K562 (cell line): ENCODE results near the gene CMTR1. TPM values are rescaled to one million over a fixed set of nuclear protein-coding genes. Genes with fewer than 3 reads are reported as not detected.

Source experiments
- BRF1 ChIP-seq: IDR thresholded peaks from 3 replicates; pipeline ENCODE4 v1.6.1; 2011; ENCODE audit warnings: borderline replicate concordance, mild to moderate bottlenecking; ENCODE audit not compliant: insufficient read length; ENCODE audit errors: extremely low read depth
- CHAMP1 ChIP-seq: fragments of 450-650 bp; IDR thresholded peaks from 2 replicates; pipeline ENCODE4 v1.6.1; 2016; ENCODE audit warnings: mild to moderate bottlenecking
- CHD4 ChIP-seq: fragments of 200-600 bp; sonication (generic); IDR thresholded peaks from 3 replicates; pipeline ENCODE4 v1.6.1; 2012; ENCODE audit warnings: low read depth, mild to moderate bottlenecking, mixed read lengths, low read length, inconsistent platforms; ENCODE audit not compliant: insufficient read depth, insufficient replicate concordance, poor library complexity, severe bottlenecking
- CREM ChIP-seq: IDR thresholded peaks from 2 replicates; pipeline ENCODE4 v1.6.1; 2014; ENCODE audit warnings: antibody characterized with exemption, low read depth
- EZH2 ChIP-seq: IDR thresholded peaks from 2 replicates; pipeline ENCODE4 v1.6.1; 2012; ENCODE audit warnings: low read depth, mild to moderate bottlenecking, inconsistent platforms, low read length, borderline replicate concordance
- GTF2F1 ChIP-seq: IDR thresholded peaks from 2 replicates; pipeline ENCODE4 v1.6.1; 2011; ENCODE audit warnings: low read depth, low read length, improper control_type of control experiment
- HDAC3 ChIP-seq: fragments of 450-650 bp; IDR thresholded peaks from 2 replicates; pipeline ENCODE4 v1.6.1; 2018; ENCODE audit warnings: borderline replicate concordance, mild to moderate bottlenecking, moderate library complexity; ENCODE audit not compliant: partially characterized antibody
- KAT2B ChIP-seq: IDR thresholded peaks from one replicate; pipeline ENCODE4 v1.6.1; 2012; ENCODE audit warnings: low read depth, mild to moderate bottlenecking, control low read depth, inconsistent platforms, low read length, moderate library complexity
- KHSRP ChIP-seq: fragments of 450-650 bp; IDR thresholded peaks from 2 replicates; pipeline ENCODE4 v1.6.1; 2017
- MED1 ChIP-seq: sonication (generic); formaldehyde crosslinking; IDR thresholded peaks from 2 replicates; pipeline ENCODE4 v1.8.1; 2023; ENCODE audit warnings: missing genetic modification reagents, borderline replicate concordance
- MEIS2 ChIP-seq: fragments of 450-650 bp; IDR thresholded peaks from 2 replicates; pipeline ENCODE4 v1.6.1; 2014; ENCODE audit warnings: mild to moderate bottlenecking; ENCODE audit not compliant: partially characterized antibody
- MTA2 ChIP-seq: fragments of 450-650 bp; IDR thresholded peaks from 2 replicates; pipeline ENCODE4 v1.6.1; 2016; ENCODE audit warnings: low read depth
- OTX1 ChIP-seq: fragments of 450-650 bp; formaldehyde crosslinking; IDR thresholded peaks from 2 replicates; pipeline ENCODE4 v1.4.0; 2022; ENCODE audit warnings: mild to moderate bottlenecking
- RAD21 ChIP-seq, 2 experiments: fragments of 250-450 bp in 1 of 2; fragments of 450-650 bp in 1 of 2; sonication (Bioruptor Pico) in 1 of 2; formaldehyde crosslinking in 1 of 2; IDR thresholded peaks in 1 of 2; conservative IDR thresholded peaks in 1 of 2; 2 replicates each; pipeline versions ENCODE4 v1.4.0 to v1.8.0; 2020 to 2022; ENCODE audit warnings: mild to moderate bottlenecking in 2 of 2, moderate library complexity in 1 of 2
- RUNX1 ChIP-seq: sonication (generic); IDR thresholded peaks from 2 replicates; pipeline ENCODE4 v1.6.1; 2016; ENCODE audit warnings: antibody characterized with exemption, low read depth
- TEAD1 ChIP-seq, 2 experiments: fragments of 450-650 bp in 1 of 2; sonication (generic) in 1 of 2; formaldehyde crosslinking; IDR thresholded peaks; 2 replicates each; pipeline versions ENCODE4 v1.4.0 to v1.8.0; 2020 to 2022; ENCODE audit warnings: mild to moderate bottlenecking in 2 of 2, missing genetic modification reagents in 1 of 2
- THRAP3 ChIP-seq: fragments of 450-650 bp; IDR thresholded peaks from 2 replicates; pipeline ENCODE4 v1.6.1; 2016; ENCODE audit warnings: mild to moderate bottlenecking, inconsistent platforms, borderline replicate concordance
- ZNF449 ChIP-seq: fragments of 250-450 bp; sonication (Bioruptor Pico); IDR thresholded peaks from 2 replicates; pipeline ENCODE4 v1.8.0; 2022; ENCODE audit warnings: moderate library complexity, mild to moderate bottlenecking, inconsistent platforms
- polyA plus RNA-seq, 8 experiments: library from polyadenylated mRNA; depleted of rRNA in 4 of 8; stranded (reverse) in 5 of 8; unstranded in 3 of 8; fragments of >200 nt; fragmentation: Nextera tagmentation in 2 of 8; fragmentation: Illumina TruSeq in 1 of 8; extraction: Ambion mirVana in 2 of 8; extraction: Trizol in 1 of 8; gene quantifications; 2 replicates each; pipeline versions ENCODE4 v1.2.1 to v1.2.3, GENCODE V29; 2011 to 2014; ENCODE audit warnings: inconsistent platforms in 1 of 8, missing spikeins in 1 of 8
- total RNA-seq, 7 experiments: library from RNA; depleted of rRNA in 6 of 7; stranded (reverse); fragments of >200 nt in 6 of 7; fragmentation: Illumina TruSeq in 2 of 7; extraction: Trizol in 2 of 7; gene quantifications; 2 replicates each; pipeline versions ENCODE4 v1.2.1 to v1.2.3, GENCODE V29; 2011 to 2021; ENCODE audit warnings: low replicate concordance in 1 of 7
- TF ChIP-seq, protein P1 (sequence below): fragments of 250-450 bp; sonication (Bioruptor Pico); IDR thresholded peaks from 2 replicates; pipeline ENCODE4 v1.8.0; 2022; ENCODE audit warnings: inconsistent platforms
- TF ChIP-seq, protein P2 (sequence below): sonication (generic); formaldehyde crosslinking; IDR thresholded peaks from 2 replicates; pipeline ENCODE4 v1.8.0; 2023; ENCODE audit warnings: mild to moderate bottlenecking, missing genetic modification reagents

The CMTR1 gene
- total and polyA plus RNA-seq, 9 of the 15 experiments (the other 6 are each of a cell fraction or from before 2014, with no cell fraction given) = 2.9 to 63.5 (median 49.5) TPM

DNA sequence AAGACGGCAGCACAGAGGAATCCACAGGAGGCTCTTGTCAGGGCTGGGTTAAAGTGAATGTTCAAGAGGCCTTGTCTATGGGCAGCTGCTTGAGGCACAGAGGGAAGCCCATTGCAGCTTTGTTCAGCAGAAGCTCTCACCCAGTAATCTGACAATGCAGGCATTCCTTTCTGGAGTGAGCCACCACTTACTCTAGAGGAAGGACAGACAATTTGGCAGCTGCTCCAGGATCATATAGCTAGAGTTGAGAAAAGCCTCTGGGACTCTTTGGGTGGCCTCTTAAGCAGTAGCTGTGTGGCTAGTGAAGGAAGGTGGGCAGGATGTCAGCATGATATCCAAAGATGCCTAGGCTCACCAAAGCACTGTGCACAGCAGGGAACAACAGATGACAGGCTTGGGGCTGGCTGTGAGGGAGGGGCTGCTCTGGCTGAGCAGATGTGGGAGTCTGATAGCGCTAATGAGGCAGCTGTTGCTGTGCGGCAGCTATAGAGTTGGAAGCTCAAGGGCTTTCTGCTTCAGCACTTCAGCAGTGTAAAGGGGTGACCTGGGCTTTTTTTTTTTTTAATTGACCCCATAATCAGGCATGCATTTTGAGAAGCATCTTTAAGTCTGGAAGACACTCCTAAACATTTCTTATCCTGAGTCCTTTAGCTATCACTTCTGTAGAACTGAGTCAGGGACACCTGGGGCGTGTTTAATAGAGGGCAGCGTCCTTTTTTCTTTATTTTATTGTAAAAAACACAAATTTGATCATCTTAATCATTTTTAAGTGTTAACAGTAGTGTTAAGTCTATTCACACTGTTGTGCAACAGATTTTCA lies 27.2 kb downstream of the CMTR1 start (continued):
- TF ChIP-seq THRAP3 (no peak), MEIS2 (peak; percentile 71), RUNX1 (peak; percentile 88; the same call in 1 of the 2 replicates), RAD21 (CRISPR knock-in tag; conservative IDR thresholded peaks at IDR 0.05 in 1 of 2, IDR thresholded peaks at IDR 0.05 in 1 of 2) (peak; percentile 11 to 32; a peak in 1 of 4 replicates), CREM (peak; percentile 83), KAT2B (no peak), CHAMP1 (no peak), KHSRP (0 out of 2 replicates have a peak, but pooled peaks have one; percentile 53), MTA2 (peak; percentile 97), BRF1 (no peak), HDAC3 (no peak), ZNF449 (CRISPR knock-in tag) (peak; percentile 54; the same call in 1 of the 2 replicates), CHD4 (no peak), TEAD1 (CRISPR knock-in tag; IDR thresholded peaks at IDR 0.05) (peak; percentile 40 to 50; a peak in 1 of 4 replicates), GTF2F1 (no peak), EZH2 (peak; percentile 62; the same call in 1 of the 2 replicates), MED1 (no peak), OTX1 (CRISPR knock-in tag) (no peak)
- TF ChIP-seq, protein P1, sequence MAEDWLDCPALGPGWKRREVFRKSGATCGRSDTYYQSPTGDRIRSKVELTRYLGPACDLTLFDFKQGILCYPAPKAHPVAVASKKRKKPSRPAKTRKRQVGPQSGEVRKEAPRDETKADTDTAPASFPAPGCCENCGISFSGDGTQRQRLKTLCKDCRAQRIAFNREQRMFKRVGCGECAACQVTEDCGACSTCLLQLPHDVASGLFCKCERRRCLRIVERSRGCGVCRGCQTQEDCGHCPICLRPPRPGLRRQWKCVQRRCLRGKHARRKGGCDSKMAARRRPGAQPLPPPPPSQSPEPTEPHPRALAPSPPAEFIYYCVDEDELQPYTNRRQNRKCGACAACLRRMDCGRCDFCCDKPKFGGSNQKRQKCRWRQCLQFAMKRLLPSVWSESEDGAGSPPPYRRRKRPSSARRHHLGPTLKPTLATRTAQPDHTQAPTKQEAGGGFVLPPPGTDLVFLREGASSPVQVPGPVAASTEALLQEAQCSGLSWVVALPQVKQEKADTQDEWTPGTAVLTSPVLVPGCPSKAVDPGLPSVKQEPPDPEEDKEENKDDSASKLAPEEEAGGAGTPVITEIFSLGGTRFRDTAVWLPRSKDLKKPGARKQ (CRISPR knock-in tag) = no peak
- TF ChIP-seq, protein P2, sequence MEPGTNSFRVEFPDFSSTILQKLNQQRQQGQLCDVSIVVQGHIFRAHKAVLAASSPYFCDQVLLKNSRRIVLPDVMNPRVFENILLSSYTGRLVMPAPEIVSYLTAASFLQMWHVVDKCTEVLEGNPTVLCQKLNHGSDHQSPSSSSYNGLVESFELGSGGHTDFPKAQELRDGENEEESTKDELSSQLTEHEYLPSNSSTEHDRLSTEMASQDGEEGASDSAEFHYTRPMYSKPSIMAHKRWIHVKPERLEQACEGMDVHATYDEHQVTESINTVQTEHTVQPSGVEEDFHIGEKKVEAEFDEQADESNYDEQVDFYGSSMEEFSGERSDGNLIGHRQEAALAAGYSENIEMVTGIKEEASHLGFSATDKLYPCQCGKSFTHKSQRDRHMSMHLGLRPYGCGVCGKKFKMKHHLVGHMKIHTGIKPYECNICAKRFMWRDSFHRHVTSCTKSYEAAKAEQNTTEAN (CRISPR knock-in tag) = no peak
